Tibial artery (tissue), 4 donors: Measurements from ENCODE around the gene PIK3C2G.

Experiments
- DNase-seq, 2 donors: peaks; one replicate each; pipeline ENCODE4 v3.0.0-alpha.2; 2019
- H3K27ac ChIP-seq, 2 donors: fragments of 200-600 bp; sonication (generic) in 1 of 2; 1 replicate in 1 of 2; 2 replicates in 1 of 2; pipeline ENCODE4 v1.5.1; 2018 to 2019; ENCODE audit warnings: mild to moderate bottlenecking in 1 of 2
- H3K27me3 ChIP-seq, 2 donors: fragments of 200-600 bp; sonication (generic) in 1 of 2; one replicate each; pipeline versions ENCODE4 v1.5.1 to v1.6.0; 2016 to 2019
- H3K36me3 ChIP-seq, 3 donors: fragments of 200-600 bp; sonication (generic) in 2 of 3; one replicate each; pipeline ENCODE4 v1.5.1; 2016 to 2019; ENCODE audit warnings: mild to moderate bottlenecking in 2 of 3
- H3K4me1 ChIP-seq, 4 donors: fragments of 200-600 bp; sonication (generic) in 2 of 4; 1 replicate in 3 of 4; 2 replicates in 1 of 4; pipeline ENCODE4 v1.5.1; 2016 to 2019
- H3K4me3 ChIP-seq, 2 donors: fragments of 200-600 bp; sonication (generic) in 1 of 2; 1 replicate in 1 of 2; 2 replicates in 1 of 2; pipeline ENCODE4 v1.5.1; 2018 to 2019; ENCODE audit warnings: mild to moderate bottlenecking in 2 of 2
- H3K9me3 ChIP-seq, 3 donors: fragments of 200-600 bp; sonication (generic) in 1 of 3; one replicate each; pipeline ENCODE4 v1.5.1; 2016 to 2019
- intact Hi-C: fragments of 100-400 bp; cut with DNase I; formaldehyde crosslinking; loops from one replicate; pipeline ENCODE4 v1.15.0; 2023; ENCODE audit warnings: low total_unique reads
- TF ChIP-seq, protein P1 (sequence below), 2 experiments: fragments of 200-600 bp in 1 of 2; fragments of 450-650 bp in 1 of 2; IDR thresholded peaks; one replicate each; pipeline ENCODE4 v1.5.1; 2017 to 2019; ENCODE audit warnings: antibody characterized with exemption in 2 of 2, mild to moderate bottlenecking in 1 of 2, moderate library complexity in 1 of 2

Gene PIK3C2G

GRCh38 chr12:18277196-18277595 lies 15.9 kb downstream of the PIK3C2G start:
- Histone ChIP-seq H3K27ac (no peak overlapping the region), H3K27me3 (no peaks in the 10 kb centered on the region), H3K36me3 (no peaks in the 10 kb centered on the region), H3K9me3 (no peaks in the 10 kb centered on the region), H3K4me3 (no peak overlapping the region), H3K4me1 (no peaks in the 10 kb centered on the region)
- TF ChIP-seq, protein P1, sequence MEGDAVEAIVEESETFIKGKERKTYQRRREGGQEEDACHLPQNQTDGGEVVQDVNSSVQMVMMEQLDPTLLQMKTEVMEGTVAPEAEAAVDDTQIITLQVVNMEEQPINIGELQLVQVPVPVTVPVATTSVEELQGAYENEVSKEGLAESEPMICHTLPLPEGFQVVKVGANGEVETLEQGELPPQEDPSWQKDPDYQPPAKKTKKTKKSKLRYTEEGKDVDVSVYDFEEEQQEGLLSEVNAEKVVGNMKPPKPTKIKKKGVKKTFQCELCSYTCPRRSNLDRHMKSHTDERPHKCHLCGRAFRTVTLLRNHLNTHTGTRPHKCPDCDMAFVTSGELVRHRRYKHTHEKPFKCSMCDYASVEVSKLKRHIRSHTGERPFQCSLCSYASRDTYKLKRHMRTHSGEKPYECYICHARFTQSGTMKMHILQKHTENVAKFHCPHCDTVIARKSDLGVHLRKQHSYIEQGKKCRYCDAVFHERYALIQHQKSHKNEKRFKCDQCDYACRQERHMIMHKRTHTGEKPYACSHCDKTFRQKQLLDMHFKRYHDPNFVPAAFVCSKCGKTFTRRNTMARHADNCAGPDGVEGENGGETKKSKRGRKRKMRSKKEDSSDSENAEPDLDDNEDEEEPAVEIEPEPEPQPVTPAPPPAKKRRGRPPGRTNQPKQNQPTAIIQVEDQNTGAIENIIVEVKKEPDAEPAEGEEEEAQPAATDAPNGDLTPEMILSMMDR (IDR thresholded peaks at IDR 0.05) = no peak
- intact Hi-C loops = no loop called here
- no peak for DNase-seq

DNA sequence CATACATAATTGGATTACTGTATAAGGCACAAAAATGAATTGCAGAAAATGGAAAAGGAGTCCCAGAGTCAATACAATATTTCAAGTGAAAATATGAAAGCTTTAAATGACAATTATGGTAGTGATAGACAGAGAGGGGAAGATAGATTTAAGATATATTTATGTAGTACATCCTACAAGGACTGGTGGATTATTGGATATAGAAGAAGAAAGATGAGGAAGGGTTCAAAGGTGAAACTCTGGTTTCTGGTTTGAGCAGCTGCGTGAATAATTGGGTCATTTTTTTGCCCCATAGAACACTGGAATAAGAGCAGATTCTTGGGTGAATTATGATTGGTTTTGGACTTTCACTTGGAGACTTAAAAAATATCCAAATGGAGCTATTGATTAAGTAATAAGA lies 19.4 kb downstream of the PIK3C2G start:
- Histone ChIP-seq H3K27ac (no peak overlapping the region), H3K36me3 (no peaks in the 10 kb centered on the region), H3K4me3 (no peak overlapping the region), H3K4me1 (no peaks in the 10 kb centered on the region), H3K27me3 (no peaks in the 10 kb centered on the region), H3K9me3 (no peaks in the 10 kb centered on the region)
- TF ChIP-seq, protein P1 (IDR thresholded peaks at IDR 0.05) = no peak
- no peak for DNase-seq
- intact Hi-C loops = no loop called here

- DNase-seq = no peak
- Histone ChIP-seq H3K9me3 (no peaks in the 10 kb centered on the region), H3K36me3 (no peaks in the 10 kb centered on the region), H3K4me1 (no peaks in the 10 kb centered on the region), H3K27me3 (no peaks in the 10 kb centered on the region), H3K4me3 (no peak overlapping the region), H3K27ac (no peak overlapping the region)
- TF ChIP-seq, protein P1 (IDR thresholded peaks at IDR 0.05) = no peak
- intact Hi-C loops = no loop called here
Observed at GRCh38 chr12:18281941-18282340, 20.6 kb downstream of the PIK3C2G start.

DNA sequence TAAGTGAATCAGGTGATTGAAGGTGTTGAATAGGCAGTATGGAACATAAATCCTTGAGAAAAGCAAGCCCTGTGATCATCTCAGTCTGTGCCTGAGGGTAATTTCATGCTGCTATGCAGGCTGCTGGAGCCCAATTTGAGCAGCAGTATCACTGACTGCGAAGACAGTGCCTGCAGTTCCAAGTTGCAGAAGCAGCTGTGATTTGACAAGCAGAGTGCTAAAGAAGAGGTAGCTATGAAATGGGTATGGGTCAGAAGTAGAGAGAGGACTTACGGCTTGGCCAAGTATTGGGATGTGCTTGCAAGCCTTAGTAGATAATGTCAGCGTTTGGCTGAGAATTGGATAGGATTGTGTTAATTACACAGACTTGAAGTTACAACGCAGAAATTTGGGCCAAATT lies 22.5 kb downstream of the PIK3C2G start:
- Histone ChIP-seq H3K27ac (no peak overlapping the region), H3K27me3 (no peaks in the 10 kb centered on the region), H3K9me3 (no peaks in the 10 kb centered on the region), H3K4me3 (no peak overlapping the region), H3K36me3 (no peaks in the 10 kb centered on the region), H3K4me1 (no peaks in the 10 kb centered on the region)
- TF ChIP-seq, protein P1 (IDR thresholded peaks at IDR 0.05) = no peak
- no peak for DNase-seq
- intact Hi-C loops = no loop called here

DNA sequence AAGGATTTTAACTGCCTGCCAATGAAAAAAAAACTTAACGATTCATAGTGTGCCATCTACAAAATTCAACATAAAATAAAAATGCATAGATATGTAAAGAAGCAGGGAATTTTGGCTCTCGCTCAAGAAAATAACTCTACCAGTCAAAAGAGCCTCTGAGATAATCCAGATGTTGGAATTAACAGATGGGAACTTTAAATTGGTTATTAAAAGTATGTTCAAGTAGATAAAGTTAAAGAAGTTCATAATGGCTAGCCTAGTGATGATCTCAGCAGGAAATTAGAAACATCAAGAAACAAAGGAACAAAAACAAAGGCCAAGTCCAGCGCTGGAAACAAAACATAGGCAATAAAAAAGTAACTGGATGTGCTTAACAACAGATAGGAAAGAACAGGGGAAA lies 23.1 kb downstream of the PIK3C2G start:
- DNase-seq = no peak
- H3K27ac ChIP-seq = no peak overlapping the region
- TF ChIP-seq, protein P1 (IDR thresholded peaks at IDR 0.05) = no peak
- H3K4me1 ChIP-seq = no peaks in the 10 kb centered on the region
- H3K9me3 ChIP-seq = no peaks in the 10 kb centered on the region
- no peaks in the 10 kb centered on the region for H3K27me3 ChIP-seq
- no peak overlapping the region for H3K4me3 ChIP-seq
- intact Hi-C loops = no loop called here
- no peaks in the 10 kb centered on the region for H3K36me3 ChIP-seq

DNA sequence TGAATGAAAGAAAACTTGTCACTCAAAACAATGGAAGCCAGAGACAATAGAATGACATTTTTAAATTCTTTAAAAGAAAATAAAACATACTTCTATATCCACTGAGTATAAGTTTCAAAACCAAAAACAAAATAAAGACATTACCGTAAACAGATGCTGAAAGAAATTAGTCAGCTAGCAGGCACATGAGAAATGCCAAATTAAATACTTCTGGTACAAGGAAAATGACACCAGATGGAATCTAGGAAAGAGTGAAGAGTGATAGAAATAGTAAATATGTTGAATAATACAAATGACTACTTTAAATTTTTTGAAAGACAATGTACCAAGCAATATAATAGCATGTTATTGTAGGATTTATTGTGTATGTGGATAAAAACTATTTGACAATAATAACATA lies 23.8 kb downstream of the PIK3C2G start:
- Histone ChIP-seq H3K9me3 (no peaks in the 10 kb centered on the region), H3K4me1 (no peaks in the 10 kb centered on the region), H3K27ac (no peak overlapping the region), H3K36me3 (no peaks in the 10 kb centered on the region), H3K4me3 (no peak overlapping the region), H3K27me3 (no peaks in the 10 kb centered on the region)
- DNase-seq = no peak
- TF ChIP-seq, protein P1 (IDR thresholded peaks at IDR 0.05) = no peak
- intact Hi-C loops = no loop called here
